GM21528 (cell line): ENCODE measurements around the gene LGR4.

Source experiments
- ATAC-seq: cut with Tn5 transposase; IDR thresholded peaks from one replicate; pipeline ENCODE4 v1.9.1; 2021; ENCODE audit warnings: mild to moderate bottlenecking, moderate library complexity; ENCODE audit not compliant: unreplicated experiment, low FRiP score

LGR4 gene

GRCh38 chr11:27406498-27407354, 65.9 kb downstream of the LGR4 start:
- ATAC-seq: no peak

- ATAC-seq: no peak
Measured at GRCh38 chr11:27405134-27405533, 67.5 kb downstream of the LGR4 start.

- no peak for ATAC-seq
Measured at GRCh38 chr11:27404427-27404826, 68.2 kb downstream of the LGR4 start.

GRCh38 chr11:27403195-27403594, 69.4 kb downstream of the LGR4 start:
- ATAC-seq: no peak

GRCh38 chr11:27402450-27402849, 70.1 kb downstream of the LGR4 start:
- ATAC-seq: no peak

GRCh38 chr11:27401833-27402316, 70.7 kb downstream of the LGR4 start:
- ATAC-seq: no peak

GRCh38 chr11:27401280-27401832, 71.2 kb downstream of the LGR4 start:
- no peak for ATAC-seq

GRCh38 chr11:27398400-27398770, 74.2 kb downstream of the LGR4 start:
- ATAC-seq: no peak

- no peak for ATAC-seq
Measured at GRCh38 chr11:27397624-27398399, 74.8 kb downstream of the LGR4 start.

- no peak for ATAC-seq
Measured at GRCh38 chr11:27396259-27396839, 76.2 kb downstream of the LGR4 start.

- no peak for ATAC-seq
Measured at GRCh38 chr11:27395556-27396258, 76.9 kb downstream of the LGR4 start.

GRCh38 chr11:27394781-27395228, 77.8 kb downstream of the LGR4 start:
- no peak for ATAC-seq

GRCh38 chr11:27392278-27393114, 80.1 kb downstream of the LGR4 start:
- ATAC-seq: no peak

GRCh38 chr11:27391331-27392015, 81.1 kb downstream of the LGR4 start:
- no peak for ATAC-seq

GRCh38 chr11:27390318-27391295, 82.0 kb downstream of the LGR4 start:
- ATAC-seq: no peak

GRCh38 chr11:27388869-27389268, 83.7 kb downstream of the LGR4 start:
- no peak for ATAC-seq

GRCh38 chr11:27388001-27388400, 84.6 kb downstream of the LGR4 start:
- ATAC-seq: no peak

- no peak for ATAC-seq
Measured at GRCh38 chr11:27387362-27387761, 85.2 kb downstream of the LGR4 start.
